G401.6 (cell line): Measurements from ENCODE around the gene CARD9.
"Not testable (repeated sequence)": the region's sequence is repeated elsewhere in the genome, so short reads cannot be mapped to it uniquely, and the experiment has no call there.

Experiments
- FAIRE-seq: peaks from 2 replicates; lab custom pipeline; 2012; peaks lifted over from hg19 to GRCh38; lab: Jason Lieb, UNC

The CARD9 gene

DNA sequence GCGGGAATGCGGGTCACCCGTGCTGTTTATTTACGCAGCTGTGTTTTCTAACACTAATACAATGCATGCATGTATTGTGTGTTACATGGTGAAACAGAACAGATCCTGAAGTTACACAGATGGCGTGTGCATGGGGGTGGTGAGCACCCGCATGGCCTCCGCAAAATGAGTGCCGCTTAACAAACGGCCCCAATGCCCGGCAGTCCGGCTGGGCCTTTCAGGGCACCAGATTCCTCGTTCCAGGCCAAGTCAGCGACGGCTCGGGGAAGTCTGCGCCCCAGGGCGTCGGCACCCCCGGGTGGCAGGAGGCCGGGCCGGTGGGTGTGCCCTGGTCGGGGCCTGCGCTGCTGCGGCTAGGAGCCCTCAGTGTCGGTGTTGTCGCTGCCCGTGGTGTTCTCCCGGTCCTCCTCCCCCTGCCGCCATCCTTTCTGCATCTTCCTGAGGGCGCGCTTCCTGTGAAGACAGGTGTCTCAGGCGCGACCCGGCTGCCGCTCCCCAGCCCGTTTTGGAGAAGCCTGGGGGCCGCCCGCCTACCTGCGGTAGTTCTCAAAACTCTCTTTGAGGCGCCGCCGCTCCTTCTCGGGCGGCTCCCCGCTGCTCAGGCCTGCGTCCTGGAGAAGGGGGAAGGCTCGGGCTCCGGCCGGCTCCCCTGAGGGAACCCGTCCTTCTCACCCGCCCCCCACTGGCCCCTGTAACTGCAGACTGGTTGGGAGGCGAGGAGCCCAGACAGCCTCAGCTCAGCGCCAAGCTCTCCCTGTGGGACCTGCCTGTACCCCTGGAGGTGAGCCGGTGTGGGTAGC is 9.3 kb downstream of the CARD9 start:
- no peak for FAIRE-seq

DNA sequence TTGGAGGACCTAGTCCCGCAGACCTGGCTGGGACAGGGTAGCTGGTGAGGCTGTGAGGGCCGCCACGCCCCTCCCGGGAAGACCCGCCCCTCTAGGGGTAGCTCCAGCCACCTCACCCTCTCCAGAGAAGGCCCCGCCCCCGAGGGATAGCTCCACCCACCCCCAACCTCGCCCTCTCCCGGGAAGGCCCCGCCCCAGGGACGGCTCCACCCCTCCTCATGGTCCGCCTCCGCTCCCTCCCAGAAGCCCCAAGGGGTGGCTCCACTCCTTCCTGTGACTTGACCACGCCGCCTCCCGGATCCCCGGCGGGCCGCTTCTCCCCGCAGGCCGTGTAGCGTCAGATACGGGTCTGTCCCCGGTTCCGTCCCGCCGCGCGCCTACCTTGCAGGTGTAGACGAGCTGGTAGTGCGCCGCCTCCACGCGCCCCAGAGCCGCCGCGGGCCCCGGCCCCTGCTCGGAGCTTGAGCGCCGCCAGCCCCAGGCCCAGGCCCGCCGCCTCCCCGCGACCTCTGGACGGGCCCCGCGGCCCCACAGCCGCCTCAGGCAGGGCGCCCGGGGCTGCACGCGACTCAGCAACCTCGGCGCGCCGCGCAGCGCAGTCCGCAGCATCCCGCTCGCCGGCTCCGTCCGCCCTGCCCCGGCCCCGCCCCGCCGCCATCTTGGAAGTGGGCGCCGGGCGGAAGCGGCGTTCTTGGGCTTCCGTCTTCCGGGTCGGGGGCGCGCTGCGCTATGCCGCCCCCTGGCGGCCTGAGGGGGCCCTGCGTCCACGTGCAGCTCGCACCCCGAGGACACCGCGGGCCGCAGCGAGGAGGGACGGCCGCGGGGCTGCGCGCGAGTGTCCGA is 10.1 kb downstream of the CARD9 start, which contains the start of gene DNLZ:
Gene DNLZ (minus strand): TSS at position 639 of the 843 bp plus-strand sequence. CDS start 30 bp downstream, at position 609.
- FAIRE-seq = peak; percentile 89

DNA sequence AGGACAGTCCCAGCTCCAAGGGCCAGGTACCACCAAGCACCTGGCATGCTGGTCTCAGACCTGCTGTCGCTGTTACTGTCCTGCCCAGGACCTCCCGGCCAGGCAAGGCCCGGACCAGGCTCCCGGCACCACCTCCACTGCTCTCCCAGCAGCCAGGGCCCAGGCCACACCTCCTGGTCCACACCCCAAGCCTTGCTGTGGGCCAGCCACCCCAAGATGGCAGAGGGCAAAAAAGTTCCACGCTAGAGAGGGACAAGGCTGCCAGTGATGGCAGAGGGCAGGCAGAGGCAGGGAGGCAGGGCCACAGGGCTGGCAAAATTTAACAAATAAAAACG is 11.1 kb downstream of the CARD9 start:
- FAIRE-seq = no peak

DNA sequence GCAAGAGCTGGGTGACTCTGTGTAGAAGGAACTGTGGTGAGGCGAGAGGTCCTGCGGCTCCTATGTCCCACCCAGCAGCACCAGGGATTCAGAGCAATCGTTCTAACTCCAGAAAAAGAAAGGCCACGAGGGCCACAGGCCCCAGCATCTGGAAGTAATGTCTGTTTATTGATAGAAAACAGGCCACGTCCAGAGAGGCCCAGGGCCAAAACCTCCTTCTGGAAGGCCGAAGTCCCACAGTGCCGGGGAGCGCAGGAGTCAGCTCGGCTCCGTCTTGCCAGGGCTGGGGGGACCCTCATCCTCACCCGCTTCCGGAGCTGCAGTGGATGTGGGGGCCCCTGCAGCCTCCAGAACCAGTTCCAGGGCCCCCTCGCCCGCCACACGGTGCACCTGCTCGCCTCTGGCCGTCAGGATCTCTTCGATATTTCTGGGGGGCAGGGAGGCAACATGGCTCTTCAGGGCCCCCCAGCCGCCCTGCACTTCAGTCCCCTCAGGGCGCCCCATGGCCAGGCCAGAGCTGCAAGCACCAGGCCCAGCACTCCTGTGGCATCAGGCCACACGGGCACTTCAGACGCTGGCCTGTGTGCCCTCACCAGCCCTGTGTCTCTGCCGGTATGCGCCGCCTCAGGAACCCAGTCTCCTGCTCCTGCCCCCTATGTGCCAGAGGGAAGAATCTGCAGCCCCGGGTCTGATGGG is 11.6 kb downstream of the CARD9 start:
- FAIRE-seq = no peak

- FAIRE-seq = no peak
Measured at GRCh38 chr9:136361047-136361753, 12.3 kb downstream of the CARD9 start.

GRCh38 chr9:136359774-136360718 is 13.4 kb downstream of the CARD9 start:
- FAIRE-seq = no peak

DNA sequence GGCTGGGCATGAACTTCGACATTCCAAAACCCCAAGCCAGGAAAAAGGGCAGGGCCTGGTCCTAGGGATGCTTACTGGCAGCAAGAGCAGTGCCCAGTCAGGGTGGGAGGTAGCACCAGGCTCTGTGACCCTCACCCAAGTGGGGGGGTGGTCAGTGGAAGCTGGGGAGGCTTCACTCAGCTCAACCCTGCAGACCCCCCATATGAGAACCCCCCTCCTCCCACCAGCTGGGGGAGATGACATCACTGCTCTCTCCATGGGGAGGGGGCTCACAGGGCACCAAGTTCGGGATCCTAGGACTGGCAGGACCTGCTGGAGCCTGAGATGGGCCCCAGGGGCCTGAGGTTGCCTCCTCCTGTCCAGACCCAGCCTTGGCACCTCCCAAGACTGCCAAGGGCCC is 14.6 kb downstream of the CARD9 start:
- FAIRE-seq = no peak

DNA sequence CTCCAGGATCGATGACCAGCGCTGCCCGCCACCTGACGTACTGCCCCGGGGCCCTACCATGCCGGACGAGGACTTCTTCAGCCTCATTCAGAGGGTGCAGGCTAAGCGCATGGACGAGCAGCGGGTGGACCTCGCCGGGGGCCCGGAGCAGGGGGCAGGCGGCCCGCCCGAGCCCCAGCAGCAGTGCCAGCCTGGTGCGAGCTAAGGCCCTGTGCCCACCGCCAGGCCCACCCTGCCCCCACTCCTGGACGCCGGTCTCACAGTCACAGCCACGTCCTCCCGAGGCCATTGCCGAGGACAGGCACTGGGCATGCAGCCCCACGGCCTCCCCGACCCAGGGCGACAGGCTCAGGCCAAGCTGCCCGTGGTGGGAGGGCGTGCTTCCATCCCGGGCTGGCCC is 15.5 kb downstream of the CARD9 start:
- no peak for FAIRE-seq

- no peak for FAIRE-seq
Measured at GRCh38 chr9:136357202-136357725, 16.2 kb downstream of the CARD9 start.

- FAIRE-seq = no peak
Measured at GRCh38 chr9:136355616-136356557, 17.6 kb downstream of the CARD9 start.

- no peak for FAIRE-seq
Measured at GRCh38 chr9:136354592-136355085, 18.8 kb downstream of the CARD9 start.

- no peak for FAIRE-seq
Measured at GRCh38 chr9:136353757-136354488, 19.5 kb downstream of the CARD9 start.

DNA sequence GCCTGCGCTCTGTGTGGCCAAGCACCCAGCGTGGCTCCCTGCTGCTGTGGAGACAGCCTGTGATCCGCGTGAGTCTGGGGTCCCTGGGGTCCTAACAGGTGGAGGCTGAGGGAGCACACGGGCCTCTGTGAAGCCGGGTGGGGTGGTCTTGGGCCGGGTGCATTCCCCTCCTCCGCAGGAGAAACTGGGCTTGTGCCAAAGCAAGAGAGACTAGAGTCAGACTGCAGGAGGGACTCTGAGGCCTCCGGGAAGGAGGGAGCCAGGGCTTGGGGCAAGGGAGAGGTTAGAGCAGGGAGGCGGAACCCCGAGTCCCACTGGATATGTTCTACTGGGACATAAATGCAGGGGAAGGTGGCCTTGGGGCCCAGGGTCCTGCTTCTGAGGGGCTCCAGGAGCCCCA is 20.4 kb downstream of the CARD9 start:
- FAIRE-seq = no peak

GRCh38 chr9:136352682-136353081 is 20.8 kb downstream of the CARD9 start:
- no peak for FAIRE-seq

GRCh38 chr9:136351868-136352267 is 21.6 kb downstream of the CARD9 start:
- FAIRE-seq = not testable (repeated sequence)

DNA sequence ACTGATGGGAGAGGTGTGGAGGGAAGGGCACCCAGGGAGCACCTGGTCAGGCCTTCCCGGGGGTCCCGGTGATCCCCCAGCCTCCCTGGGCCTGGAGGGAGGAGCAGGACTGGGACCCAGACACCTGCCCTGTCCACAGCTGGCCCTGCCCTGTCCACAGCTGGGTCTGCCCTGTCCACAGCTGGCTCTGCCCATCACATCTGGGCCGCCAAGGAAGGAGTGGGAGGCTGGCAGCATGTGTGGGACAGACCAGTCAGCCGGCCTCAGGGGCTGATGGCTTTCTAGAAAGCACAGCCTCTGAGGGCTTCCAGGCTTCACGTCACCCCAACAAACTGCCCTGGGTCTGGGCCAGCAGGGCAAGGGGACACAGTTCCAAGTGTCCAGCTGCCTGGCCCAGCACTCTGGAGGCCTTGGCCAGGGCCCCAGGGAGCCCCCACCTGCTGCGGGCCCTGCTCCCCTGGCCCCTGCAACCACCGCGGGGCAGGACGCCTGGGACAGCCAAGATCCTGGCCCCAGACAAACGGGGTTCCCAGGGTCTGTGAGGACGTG is 22.1 kb downstream of the CARD9 start:
- FAIRE-seq = no peak

GRCh38 chr9:136349546-136349945 is 23.9 kb downstream of the CARD9 start:
- FAIRE-seq = no peak

DNA sequence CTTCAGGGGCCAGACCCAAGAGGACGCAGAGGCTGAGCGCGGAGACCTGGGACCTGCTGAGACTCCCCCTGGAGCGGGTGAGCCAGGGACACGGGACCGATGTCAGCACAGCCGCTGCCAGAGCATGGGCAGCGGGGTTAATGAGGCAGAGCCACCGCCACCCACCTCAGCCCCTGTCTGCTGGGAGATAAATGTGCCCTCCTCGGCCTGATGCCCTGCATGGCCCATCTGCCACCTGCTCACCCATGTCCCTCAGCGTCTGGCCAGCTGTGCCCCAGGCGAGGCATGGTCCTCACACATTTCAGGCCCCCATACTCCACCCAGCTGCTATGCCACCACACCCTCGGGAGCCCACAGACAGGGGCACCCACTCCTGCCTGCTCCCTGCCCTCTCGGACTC is 24.8 kb downstream of the CARD9 start:
- no peak for FAIRE-seq
